ENCODE results near the gene FBXL7.

DNA sequence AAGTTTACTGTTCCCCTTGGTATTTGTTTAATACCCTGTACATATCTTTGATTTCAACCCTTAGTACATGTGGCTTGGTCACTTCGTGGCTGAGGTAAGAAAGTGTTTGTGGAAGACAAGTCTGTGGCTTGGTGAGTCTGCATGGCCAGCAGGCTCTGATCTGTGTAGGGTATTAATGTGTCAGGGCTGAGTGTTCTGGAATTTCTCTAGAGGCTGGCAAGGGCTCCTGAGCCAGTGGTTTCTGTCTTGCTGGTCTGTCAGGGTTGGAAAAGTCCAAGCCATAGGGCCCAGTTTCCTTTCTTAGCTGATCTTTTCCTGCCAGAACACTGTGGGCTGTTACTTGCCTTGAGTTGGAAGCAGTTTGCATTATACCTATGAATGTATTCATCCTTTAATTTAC, 48.0 kb upstream of the FBXL7 start:
- TF ChIP-seq, protein P1, sequence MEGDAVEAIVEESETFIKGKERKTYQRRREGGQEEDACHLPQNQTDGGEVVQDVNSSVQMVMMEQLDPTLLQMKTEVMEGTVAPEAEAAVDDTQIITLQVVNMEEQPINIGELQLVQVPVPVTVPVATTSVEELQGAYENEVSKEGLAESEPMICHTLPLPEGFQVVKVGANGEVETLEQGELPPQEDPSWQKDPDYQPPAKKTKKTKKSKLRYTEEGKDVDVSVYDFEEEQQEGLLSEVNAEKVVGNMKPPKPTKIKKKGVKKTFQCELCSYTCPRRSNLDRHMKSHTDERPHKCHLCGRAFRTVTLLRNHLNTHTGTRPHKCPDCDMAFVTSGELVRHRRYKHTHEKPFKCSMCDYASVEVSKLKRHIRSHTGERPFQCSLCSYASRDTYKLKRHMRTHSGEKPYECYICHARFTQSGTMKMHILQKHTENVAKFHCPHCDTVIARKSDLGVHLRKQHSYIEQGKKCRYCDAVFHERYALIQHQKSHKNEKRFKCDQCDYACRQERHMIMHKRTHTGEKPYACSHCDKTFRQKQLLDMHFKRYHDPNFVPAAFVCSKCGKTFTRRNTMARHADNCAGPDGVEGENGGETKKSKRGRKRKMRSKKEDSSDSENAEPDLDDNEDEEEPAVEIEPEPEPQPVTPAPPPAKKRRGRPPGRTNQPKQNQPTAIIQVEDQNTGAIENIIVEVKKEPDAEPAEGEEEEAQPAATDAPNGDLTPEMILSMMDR (IDR thresholded peaks at IDR 0.05): no peak
- TF ChIP-seq EZH2 (IDR thresholded peaks at IDR 0.05; ENCODE audit: borderline replicate concordance, insufficient read depth, low read depth, low read length, poor library complexity, severe bottlenecking): no peak

Measured in B cell (primary cell).